Upper lobe of right lung (tissue), 1 donor: ENCODE data around the gene RLBP1. TPM values are rescaled to one million over a fixed set of nuclear protein-coding genes. Genes with fewer than 3 reads are reported as not detected.
A peak's percentile ranks its signal among the peaks of the same experiment; 100 is the strongest.

ENCODE experiments used
- ATAC-seq: fragments of 200-7000 bp; cut with Tn5 transposase; one replicate; pipeline ENCODE4 v1.9.1; 2020; ENCODE audit warnings: mild to moderate bottlenecking, moderate library complexity
- DNase-seq: peaks from one replicate; pipeline ENCODE4 v3.0.0-alpha.2; 2020
- H3K27ac ChIP-seq: fragments of 200-600 bp; one replicate; pipeline ENCODE4 v1.8.0; 2022
- H3K27me3 ChIP-seq: fragments of 200-600 bp; one replicate; pipeline ENCODE4 v1.8.0; 2022; ENCODE audit warnings: mild to moderate bottlenecking
- H3K36me3 ChIP-seq: fragments of 200-600 bp; one replicate; pipeline ENCODE4 v1.8.0; 2022
- H3K4me1 ChIP-seq: fragments of 200-600 bp; one replicate; pipeline ENCODE4 v1.8.0; 2022
- H3K4me3 ChIP-seq: fragments of 200-600 bp; one replicate; pipeline ENCODE4 v1.8.0; 2022; ENCODE audit warnings: mild to moderate bottlenecking
- H3K9me3 ChIP-seq: fragments of 200-600 bp; one replicate; pipeline ENCODE4 v1.8.0; 2022
- intact Hi-C: fragments of 100-400 bp; cut with DNase I; formaldehyde crosslinking; loops from one replicate; pipeline ENCODE4 v1.11.0; 2022
- total RNA-seq: library from RNA; stranded (reverse); fragmentation: NEBNext Ultra II Directional; extraction: Animal tissue kit (Norgen Biotek cat#: 25700); gene quantifications from one replicate; pipeline ENCODE4 v1.2.1, GENCODE V29; 2021
- TF ChIP-seq, protein P1 (sequence below): fragments of 200-600 bp; IDR thresholded peaks from one replicate; pipeline ENCODE4 v1.8.0; 2022; ENCODE audit warnings: antibody characterized with exemption
- donor health status: DM: no; HTN: yes; CAD: no; lungs with severe emphysema.

Gene RLBP1
- total RNA-seq, 1 donor from 2014 or later, result not detected

DNA sequence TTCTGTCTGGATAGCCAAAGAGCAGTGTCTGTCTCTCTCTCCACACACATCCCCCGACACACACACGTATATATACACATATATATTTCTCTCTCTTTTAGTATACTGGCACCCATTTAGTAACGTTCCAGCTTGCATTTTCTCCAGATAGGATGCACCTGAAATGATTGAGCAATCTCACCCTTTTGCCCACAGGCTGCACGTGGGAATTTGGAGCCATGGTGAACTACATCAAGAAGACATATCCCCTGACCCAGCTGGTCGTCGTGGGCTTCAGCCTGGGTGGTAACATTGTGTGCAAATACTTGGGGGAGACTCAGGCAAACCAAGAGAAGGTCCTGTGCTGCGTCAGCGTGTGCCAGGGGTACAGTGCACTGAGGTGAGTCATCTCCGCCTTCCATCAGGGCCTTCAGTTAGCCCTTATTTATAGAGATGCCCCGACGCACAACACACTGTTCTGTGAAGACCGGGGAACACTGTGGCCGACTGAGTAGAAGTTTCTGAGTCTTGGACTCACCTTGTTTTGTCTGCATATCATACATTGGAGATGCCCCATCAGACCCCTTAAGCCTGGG lies 45.7 kb downstream of the RLBP1 start:
- Histone ChIP-seq H3K27me3 (no peaks in the 10 kb centered on the region), H3K9me3 (no peaks in the 10 kb centered on the region), H3K4me3 (no peak overlapping the region), H3K36me3 (peaks cover 70% of the 10 kb centered on the region), H3K4me1 (peaks cover 4% of the 10 kb centered on the region), H3K27ac (no peak overlapping the region)
- TF ChIP-seq, protein P1, sequence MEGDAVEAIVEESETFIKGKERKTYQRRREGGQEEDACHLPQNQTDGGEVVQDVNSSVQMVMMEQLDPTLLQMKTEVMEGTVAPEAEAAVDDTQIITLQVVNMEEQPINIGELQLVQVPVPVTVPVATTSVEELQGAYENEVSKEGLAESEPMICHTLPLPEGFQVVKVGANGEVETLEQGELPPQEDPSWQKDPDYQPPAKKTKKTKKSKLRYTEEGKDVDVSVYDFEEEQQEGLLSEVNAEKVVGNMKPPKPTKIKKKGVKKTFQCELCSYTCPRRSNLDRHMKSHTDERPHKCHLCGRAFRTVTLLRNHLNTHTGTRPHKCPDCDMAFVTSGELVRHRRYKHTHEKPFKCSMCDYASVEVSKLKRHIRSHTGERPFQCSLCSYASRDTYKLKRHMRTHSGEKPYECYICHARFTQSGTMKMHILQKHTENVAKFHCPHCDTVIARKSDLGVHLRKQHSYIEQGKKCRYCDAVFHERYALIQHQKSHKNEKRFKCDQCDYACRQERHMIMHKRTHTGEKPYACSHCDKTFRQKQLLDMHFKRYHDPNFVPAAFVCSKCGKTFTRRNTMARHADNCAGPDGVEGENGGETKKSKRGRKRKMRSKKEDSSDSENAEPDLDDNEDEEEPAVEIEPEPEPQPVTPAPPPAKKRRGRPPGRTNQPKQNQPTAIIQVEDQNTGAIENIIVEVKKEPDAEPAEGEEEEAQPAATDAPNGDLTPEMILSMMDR, result no peak
- no peak for DNase-seq
- no peak for ATAC-seq
- intact Hi-C loops, result loop anchor here (10.0 kb wide), 1 partner anchor 281 kb away; the partner anchor contains the start of gene HAPLN3

DNA sequence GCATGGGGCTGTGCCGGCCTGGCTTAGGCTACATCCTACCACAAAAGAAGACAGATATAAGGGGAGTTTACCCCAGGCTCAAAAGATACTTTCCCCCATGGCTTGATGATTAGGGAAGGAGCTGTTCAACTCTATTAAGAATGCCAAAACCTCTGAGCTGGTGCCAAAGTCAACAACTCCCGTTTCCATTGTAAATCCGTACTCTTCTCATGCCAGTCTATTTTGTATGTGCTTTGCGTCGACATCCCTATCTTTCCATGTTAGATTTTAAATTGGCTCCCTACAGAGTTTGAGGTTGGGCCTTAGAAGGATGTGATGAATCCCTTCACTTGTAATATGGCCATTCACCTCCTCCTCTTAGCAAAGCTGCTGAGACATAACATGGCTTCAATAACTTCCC lies 46.9 kb downstream of the RLBP1 start:
- TF ChIP-seq, protein P1, result no peak
- Histone ChIP-seq H3K9me3 (no peaks in the 10 kb centered on the region), H3K36me3 (peaks cover 58% of the 10 kb centered on the region), H3K4me3 (no peak overlapping the region), H3K27me3 (no peaks in the 10 kb centered on the region), H3K27ac (no peak overlapping the region), H3K4me1 (peaks cover 4% of the 10 kb centered on the region)
- ATAC-seq, result no peak
- intact Hi-C loops, result loop anchor here (10.0 kb wide), 1 partner anchor 280 kb away; the partner anchor contains the start of gene HAPLN3
- no peak for DNase-seq

DNA sequence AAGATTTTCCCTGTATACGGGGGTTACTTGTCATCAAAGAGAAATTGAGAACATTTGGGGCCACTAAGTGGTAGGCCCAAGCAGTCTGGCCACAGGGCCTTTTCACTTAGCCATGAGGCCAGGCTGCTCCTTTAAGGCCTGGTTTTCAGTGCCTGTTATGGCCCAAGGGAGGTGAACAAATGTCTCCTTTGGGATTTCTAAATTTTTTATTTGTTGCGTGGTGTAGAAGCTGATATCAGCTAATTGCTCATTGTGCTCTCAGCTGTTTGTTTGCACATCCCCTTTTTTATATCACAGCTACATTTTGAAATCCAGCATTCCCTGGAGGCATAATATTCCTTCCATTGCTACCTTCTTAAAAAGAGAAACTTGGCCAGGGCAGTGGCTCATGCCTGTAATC lies 48.5 kb downstream of the RLBP1 start:
- ATAC-seq, result no peak
- Histone ChIP-seq H3K4me1 (peaks cover 8% of the 10 kb centered on the region), H3K9me3 (no peaks in the 10 kb centered on the region), H3K4me3 (no peak overlapping the region), H3K36me3 (peaks cover 42% of the 10 kb centered on the region), H3K27ac (no peak overlapping the region), H3K27me3 (no peaks in the 10 kb centered on the region)
- no peak for DNase-seq
- intact Hi-C loops, result loop anchor here (10.0 kb wide), 1 partner anchor 278 kb away; the partner anchor contains the start of gene HAPLN3
- TF ChIP-seq, protein P1, result no peak

DNA sequence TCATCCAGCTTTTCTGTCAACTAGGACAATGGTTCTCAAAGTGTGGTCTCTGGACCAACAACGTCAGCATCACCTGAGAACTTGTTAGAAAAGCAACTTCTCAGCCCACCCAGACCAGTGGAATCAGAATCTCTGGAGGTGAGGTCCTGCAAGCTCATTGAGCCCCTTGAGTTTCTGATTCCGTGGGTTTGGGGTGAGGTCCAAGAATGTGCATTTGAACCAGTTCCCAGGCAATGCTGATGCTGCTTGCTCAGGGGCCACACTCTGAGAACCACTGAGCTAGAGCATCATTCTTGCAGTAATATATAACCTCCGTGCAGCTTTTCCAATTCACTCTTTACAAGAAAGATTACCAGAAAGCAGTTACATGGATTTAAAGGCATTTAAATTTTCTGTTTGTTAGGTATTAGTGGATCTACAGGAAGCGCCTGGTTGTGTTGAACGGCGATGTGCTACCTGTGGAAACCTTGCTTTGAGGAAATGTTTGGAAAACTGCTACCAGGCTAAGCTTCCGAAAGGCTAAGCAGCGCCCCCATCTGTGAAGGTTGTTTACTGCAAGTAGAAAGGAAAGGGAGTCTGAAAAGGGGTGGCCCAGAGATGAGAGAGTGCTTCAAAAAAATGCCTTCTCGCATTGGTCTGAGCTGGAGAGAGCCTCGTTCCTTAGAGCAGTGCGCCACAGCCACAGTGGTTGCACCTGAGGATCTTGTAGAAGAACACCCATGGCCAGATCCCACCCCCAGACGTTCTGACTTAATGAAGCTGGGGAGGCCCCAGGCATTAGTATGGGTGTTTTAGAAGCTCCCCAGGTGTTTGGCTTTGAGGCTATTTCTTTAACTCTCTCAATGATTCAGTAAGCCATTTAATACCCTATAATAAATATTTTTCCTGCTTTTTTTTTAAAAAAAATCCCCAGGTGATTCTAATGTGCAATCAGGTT lies 50.0 kb downstream of the RLBP1 start:
- Histone ChIP-seq H3K27ac (no peak overlapping the region), H3K36me3 (peaks cover 27% of the 10 kb centered on the region), H3K4me1 (peaks cover 19% of the 10 kb centered on the region), H3K4me3 (no peak overlapping the region), H3K9me3 (no peaks in the 10 kb centered on the region), H3K27me3 (no peaks in the 10 kb centered on the region)
- ATAC-seq, result peak; percentile 84
- no peak for DNase-seq
- intact Hi-C loops, result loop anchor here (10.0 kb wide), 1 partner anchor 277 kb away; the partner anchor contains the start of gene HAPLN3
- TF ChIP-seq, protein P1, result peak; percentile 71

DNA sequence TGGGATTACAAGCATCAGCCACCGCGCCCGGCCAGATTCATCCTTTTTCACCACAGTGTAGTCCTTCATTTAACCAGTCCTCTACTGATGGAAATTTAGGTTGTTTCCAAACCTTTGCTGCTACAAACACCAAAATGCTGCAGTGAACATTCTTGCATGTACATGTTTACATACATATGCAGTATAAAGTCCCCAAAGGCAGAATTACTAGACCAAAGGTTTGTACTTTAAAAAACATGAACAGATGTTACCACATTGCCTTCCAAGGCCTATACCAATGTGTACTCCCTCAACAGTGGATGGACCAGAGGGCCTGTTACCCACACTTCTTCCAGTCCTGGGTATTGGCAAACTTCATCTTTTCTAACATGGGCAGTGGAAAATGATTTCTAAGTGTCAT lies 51.0 kb downstream of the RLBP1 start:
- H3K36me3 ChIP-seq, result peaks cover 17% of the 10 kb centered on the region
- TF ChIP-seq, protein P1, result no peak
- DNase-seq, result no peak
- H3K27me3 ChIP-seq, result no peaks in the 10 kb centered on the region
- H3K27ac ChIP-seq, result no peak overlapping the region
- no peaks in the 10 kb centered on the region for H3K9me3 ChIP-seq
- H3K4me1 ChIP-seq, result peaks cover 30% of the 10 kb centered on the region
- no peak for ATAC-seq
- intact Hi-C loops, result loop anchor here (10.0 kb wide), 1 partner anchor 276 kb away; the partner anchor contains the start of gene HAPLN3
- no peak overlapping the region for H3K4me3 ChIP-seq
